H1 (cell line): ENCODE measurements around the gene AKR7A2. TPM values are rescaled to one million over a fixed set of nuclear protein-coding genes. Genes with fewer than 3 reads are reported as not detected.

Experiments
- CTCF ChIA-PET: fragments of 300-600 bp; sonication (Branson Sonifier 250); formaldehyde crosslinking; loops from one replicate; lab custom pipeline; 2021; ENCODE audit not compliant: partially characterized antibody; lab: Charles Lee
- POLR2A ChIA-PET: fragments of 300-600 bp; sonication (Branson Sonifier 250); formaldehyde crosslinking; loops from one replicate; lab custom pipeline; 2021; ENCODE audit warnings: inconsistent platforms; ENCODE audit not compliant: partially characterized antibody; lab: Charles Lee
- DNase-seq, 2 experiments: peaks; one replicate each; pipeline versions ENCODE4 v3.0.0 to v3.0.0-alpha.2; 2010 to 2022; ENCODE audit warnings: low spot score in 2 of 2, low read depth in 1 of 2, mixed read lengths in 1 of 2
- FAIRE-seq: peaks from 2 replicates; lab custom pipeline; 2011; peaks lifted over from hg19 to GRCh38; lab: Jason Lieb, UNC
- H2AFZ ChIP-seq: 2 replicates; pipeline ENCODE4 v1.8.1; 2012; ENCODE audit warnings: low read length, inconsistent platforms
- H2AK5ac ChIP-seq: 2 replicates; pipeline ENCODE4 v1.6.1; 2013; ENCODE audit warnings: low read depth, low read length
- H2BK120ac ChIP-seq: replicated peaks from 2 replicates; pipeline ENCODE3; 2013; ENCODE audit warnings: low read depth, low read length, inconsistent platforms
- H2BK12ac ChIP-seq: 2 replicates; pipeline ENCODE4 v1.6.1; 2013; ENCODE audit warnings: low read depth, low read length
- H2BK15ac ChIP-seq: 2 replicates; pipeline ENCODE4 v1.6.1; 2013; ENCODE audit warnings: low read length
- H2BK20ac ChIP-seq: 2 replicates; pipeline ENCODE4 v1.6.1; 2013; ENCODE audit warnings: low read length
- H2BK5ac ChIP-seq: 2 replicates; pipeline ENCODE4 v1.6.1; 2013; ENCODE audit warnings: low read depth, low read length
- H3K14ac ChIP-seq: 2 replicates; pipeline ENCODE4 v1.6.1; 2013; ENCODE audit warnings: inconsistent platforms; ENCODE audit not compliant: insufficient read length
- H3K18ac ChIP-seq: 2 replicates; pipeline ENCODE4 v1.6.1; 2013; ENCODE audit warnings: low read length; ENCODE audit errors: extremely low read depth
- H3K23ac ChIP-seq: 2 replicates; pipeline ENCODE4 v1.6.1; 2013; ENCODE audit warnings: inconsistent platforms; ENCODE audit not compliant: insufficient read length
- H3K23me2 ChIP-seq: 2 replicates; pipeline ENCODE4 v1.6.1; 2013; ENCODE audit warnings: low read depth, low read length
- H3K27ac ChIP-seq: 2 replicates; pipeline ENCODE4 v1.6.1; 2011; ENCODE audit warnings: low read depth, low read length, inconsistent platforms
- H3K27me3 ChIP-seq, 4 experiments: replicated peaks in 1 of 4; 1 replicate in 1 of 4; 2 replicates in 3 of 4; pipeline versions ENCODE4 v1.6.1 to v1.8.1; 2011 to 2013; ENCODE audit warnings: low read length in 3 of 4, mild to moderate bottlenecking in 3 of 4, inconsistent platforms in 2 of 4, mixed read lengths in 2 of 4, moderate library complexity in 1 of 4; ENCODE audit not compliant: control insufficient read depth in 3 of 4, insufficient read depth in 3 of 4; ENCODE audit errors: extremely low read depth in 1 of 4
- H3K36me3 ChIP-seq, 4 experiments: 2 replicates each; pipeline versions ENCODE4 v1.6.1 to v1.8.1; 2011 to 2013; ENCODE audit warnings: mild to moderate bottlenecking in 4 of 4, low read length in 3 of 4, moderate library complexity in 2 of 4, control low read depth in 1 of 4, inconsistent platforms in 1 of 4; ENCODE audit not compliant: insufficient read depth in 4 of 4, control insufficient read depth in 2 of 4
- H3K4ac ChIP-seq: replicated peaks from 2 replicates; pipeline ENCODE3; 2013; ENCODE audit warnings: low read length, low read depth, mixed read lengths, inconsistent platforms; ENCODE audit not compliant: insufficient read length
- H3K4me1 ChIP-seq, 4 experiments: replicated peaks in 1 of 4; 1 replicate in 1 of 4; 2 replicates in 3 of 4; pipeline versions ENCODE4 v1.6.1 to v1.8.1; 2011 to 2013; ENCODE audit warnings: low read length in 3 of 4, inconsistent platforms in 2 of 4, mixed read lengths in 1 of 4; ENCODE audit not compliant: insufficient read depth in 4 of 4, control insufficient read depth in 3 of 4
- H3K4me2 ChIP-seq, 2 experiments: 2 replicates each; pipeline versions ENCODE4 v1.6.1 to v1.8.1; 2011 to 2013; ENCODE audit warnings: low read depth in 2 of 2, low read length in 2 of 2, control low read depth in 1 of 2, inconsistent platforms in 1 of 2, mild to moderate bottlenecking in 1 of 2; ENCODE audit not compliant: insufficient read depth in 1 of 2
- H3K4me3 ChIP-seq, 4 experiments: fragments of 200-600, 300-600 bp in 1 of 4; sonication (generic), shearing (Covaris generic), sonication (Bioruptor Twin) in 1 of 4; 2 replicates each; pipeline versions ENCODE4 v1.5.1 to v1.8.1; 2011 to 2016; ENCODE audit warnings: low read length in 4 of 4, low read depth in 3 of 4, control low read depth in 2 of 4, inconsistent platforms in 2 of 4, mild to moderate bottlenecking in 2 of 4, mixed read lengths in 1 of 4, moderate library complexity in 1 of 4; ENCODE audit not compliant: insufficient read depth in 2 of 4; ENCODE audit errors: extremely low read depth in 1 of 4
- H3K56ac ChIP-seq: replicated peaks from 2 replicates; pipeline ENCODE3; 2013; ENCODE audit warnings: low read depth, mild to moderate bottlenecking, mixed read lengths, low read length, inconsistent platforms; ENCODE audit not compliant: insufficient read length
- H3K79me1 ChIP-seq: 2 replicates; pipeline ENCODE4 v1.6.1; 2013; ENCODE audit warnings: low read depth, low read length, control low read depth
- H3K79me2 ChIP-seq, 2 experiments: 2 replicates each; pipeline versions ENCODE4 v1.6.1 to v1.8.1; 2012 to 2013; ENCODE audit warnings: low read length in 2 of 2, mild to moderate bottlenecking in 2 of 2, inconsistent platforms in 1 of 2; ENCODE audit not compliant: insufficient read depth in 2 of 2, control insufficient read depth in 1 of 2
- H3K9ac ChIP-seq, 4 experiments: replicated peaks in 1 of 4; 1 replicate in 1 of 4; 2 replicates in 3 of 4; pipeline versions ENCODE4 v1.6.1 to v1.8.1; 2011 to 2013; ENCODE audit warnings: low read depth in 3 of 4, low read length in 3 of 4, control low read depth in 2 of 4, mild to moderate bottlenecking in 2 of 4, moderate library complexity in 2 of 4, inconsistent platforms in 1 of 4; ENCODE audit errors: extremely low read depth in 1 of 4
- H3K9me3 ChIP-seq, 2 experiments: 2 replicates each; pipeline versions ENCODE4 v1.6.1 to v1.8.1; 2012 to 2013; ENCODE audit warnings: mild to moderate bottlenecking in 2 of 2, moderate library complexity in 2 of 2, control low read depth in 1 of 2, inconsistent platforms in 1 of 2, low read depth in 1 of 2, low read length in 1 of 2, mixed read lengths in 1 of 2; ENCODE audit not compliant: insufficient read depth in 2 of 2
- H4K20me1 ChIP-seq, 2 experiments: replicated peaks in 1 of 2; 2 replicates each; pipeline versions ENCODE3 to v1.8.1; 2011 to 2013; ENCODE audit warnings: inconsistent platforms in 2 of 2, low read length in 2 of 2, mild to moderate bottlenecking in 1 of 2; ENCODE audit not compliant: insufficient read depth in 2 of 2, control insufficient read depth in 1 of 2
- H4K5ac ChIP-seq: 2 replicates; pipeline ENCODE4 v1.6.1; 2013; ENCODE audit warnings: low read length, low read depth, mixed read lengths, inconsistent platforms; ENCODE audit not compliant: insufficient read length
- H4K8ac ChIP-seq: 2 replicates; pipeline ENCODE4 v1.8.0; 2013; ENCODE audit warnings: mild to moderate bottlenecking, moderate library complexity, low read length, inconsistent platforms; ENCODE audit not compliant: insufficient read depth; ENCODE audit errors: extremely low read depth
- H4K91ac ChIP-seq: replicated peaks from 2 replicates; pipeline ENCODE3; 2013; ENCODE audit warnings: low read length, mixed read lengths, inconsistent platforms; ENCODE audit not compliant: insufficient read length
- RXRA ChIP-seq: IDR thresholded peaks from 2 replicates; pipeline ENCODE4 v1.6.1; 2011; ENCODE audit warnings: low read depth, mild to moderate bottlenecking, low read length, moderate library complexity; ENCODE audit not compliant: insufficient read depth
- WGBS, 2 experiments: shearing (Covaris generic) in 1 of 2; methylation state at CpG; one replicate each; pipeline versions ENCODE4 v1.1.6 to v1.1.7; 2013 to 2015; ENCODE audit warnings: low lambda C conversion rate in 2 of 2, mixed read lengths in 2 of 2, inconsistent platforms in 1 of 2, low coverage in 1 of 2, missing lambda C conversion rate in 1 of 2; ENCODE audit not compliant: insufficient replicate concordance in 2 of 2, insufficient coverage in 1 of 2, insufficient read length in 1 of 2; ENCODE audit errors: extremely low coverage in 1 of 2, missing lambda C conversion rate in 1 of 2; 5-methylcytosine and 5-hydroxymethylcytosine counted together
- polyA plus RNA-seq, 7 experiments: library from polyadenylated mRNA; depleted of rRNA in 3 of 7; stranded (reverse) in 5 of 7; unstranded in 2 of 7; fragments of >200 nt in 5 of 7; fragments of 200-250 nt in 2 of 7; gene quantifications; 1 replicate in 5 of 7; 2 replicates in 1 of 7; 4 replicates in 1 of 7; pipeline versions ENCODE4 v1.2.1 to v1.2.3, GENCODE V29; 2011 to 2013; ENCODE audit warnings: missing spikeins in 2 of 7, mixed read lengths in 2 of 7
- total RNA-seq: library from RNA; stranded (reverse); fragmentation: NEBNext Ultra II Directional; extraction: Animal tissue kit (Norgen Biotek cat#: 25700); gene quantifications from 2 replicates; pipeline ENCODE4 v1.2.1, GENCODE V29; 2021

The AKR7A2 gene
- total and polyA plus RNA-seq, 2 of the 8 experiments (the other 6 are each of a cell fraction or from before 2014, with no cell fraction given), result 32.0 to 48.3 TPM

DNA sequence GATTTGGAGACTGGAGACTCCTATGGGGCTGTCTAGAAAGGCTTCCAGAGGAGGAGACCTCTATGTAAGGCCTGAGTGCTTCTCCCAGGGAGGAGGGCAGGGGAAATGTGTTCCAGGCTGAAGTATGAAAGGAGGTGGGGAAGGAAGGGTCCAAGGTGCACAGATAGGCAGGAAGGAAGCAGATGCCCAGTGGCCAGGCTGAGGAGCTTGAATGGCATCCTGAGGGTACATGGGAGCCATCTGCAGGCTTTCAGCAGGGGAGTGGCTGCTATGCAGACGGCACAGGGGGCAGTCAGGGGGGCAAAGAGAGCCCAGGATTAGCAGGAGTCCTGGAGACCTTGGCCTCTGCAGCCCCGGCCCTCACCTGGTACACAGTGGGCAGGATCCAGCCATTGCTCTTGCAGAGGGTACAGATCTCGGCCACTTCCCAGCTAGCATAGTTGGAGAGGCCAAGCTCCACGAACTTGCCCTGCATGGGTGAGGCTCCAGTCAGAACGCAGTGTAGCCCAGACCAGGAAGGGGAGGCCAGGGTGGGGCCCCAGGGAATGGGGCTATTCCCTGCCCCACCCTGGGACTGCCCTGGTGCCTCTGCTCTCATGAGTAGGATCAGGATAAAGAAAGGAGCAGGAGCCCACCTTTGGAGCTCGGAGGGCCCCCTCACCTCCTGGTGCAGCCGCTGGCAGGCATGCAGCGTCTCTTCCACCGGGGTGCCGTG lies 4.0 kb downstream of the AKR7A2 start:
- Histone ChIP-seq H3K23me2 (peaks cover 10% of the 10 kb centered on the region; the same call in 1 of the 2 replicates), H2AFZ (no peak overlapping the region), H2AK5ac (no peak overlapping the region), H4K5ac (no peak overlapping the region), H3K18ac (no peak overlapping the region), H4K20me1 (peaks cover 5 to 6% of the 10 kb centered on the region in 2 experiments), H3K56ac (no peak overlapping the region), H3K14ac (no peak overlapping the region), H2BK5ac (no peak overlapping the region), H3K27ac (no peak overlapping the region), H3K4me3 (no peak overlapping the region), H4K8ac (no peak overlapping the region), H2BK12ac (no peak overlapping the region), H3K79me1 (peaks cover 2% of the 10 kb centered on the region; the same call in 1 of the 2 replicates), H3K9me3 (no peaks in the 10 kb centered on the region), H3K4me2 (no peak overlapping the region), H3K23ac (no peak overlapping the region), H4K91ac (no peak overlapping the region), H2BK20ac (no peak overlapping the region), H3K79me2 (no peaks in the 10 kb centered on the region; a peak in 1 of 4 replicates), H2BK15ac (no peak overlapping the region), H3K36me3 (peaks cover 5 to 30% (median 18%) of the 10 kb centered on the region in 4 experiments; a peak in 7 of 8 replicates), H3K9ac (no peak overlapping the region), H3K4me1 (peaks cover 0 to 12% (median 6%) of the 10 kb centered on the region in 4 experiments; a peak in 6 of 7 replicates), H3K27me3 (peaks cover 0 to 4% (median 1%) of the 10 kb centered on the region in 4 experiments; a peak in 1 of 7 replicates), H3K4ac (no peak overlapping the region), H2BK120ac (no peak overlapping the region)
- TF ChIP-seq RXRA, result no peak
- 90% methylated on average over 10 of the region's 10 CpGs; no CpG with 5 or more reads in 1 of the 2 experiments for WGBS, 2 experiments
- no peak for DNase-seq
- no peak for FAIRE-seq
- POLR2A ChIA-PET, result no interaction called here
- CTCF ChIA-PET, result interaction anchor here (1.3 kb wide), 1 partner anchor 34 kb away, joined by 3 read pairs; no protein-coding TSS in a partner anchor
